ENCODE results near the gene GPR160. TPM values are rescaled to one million over a fixed set of nuclear protein-coding genes. Genes with fewer than 3 reads are reported as not detected.

The GPR160 gene
- total RNA-seq, 6 donors from 2014 or later = 11.5 to 49.7 (median 34.1) TPM

DNA sequence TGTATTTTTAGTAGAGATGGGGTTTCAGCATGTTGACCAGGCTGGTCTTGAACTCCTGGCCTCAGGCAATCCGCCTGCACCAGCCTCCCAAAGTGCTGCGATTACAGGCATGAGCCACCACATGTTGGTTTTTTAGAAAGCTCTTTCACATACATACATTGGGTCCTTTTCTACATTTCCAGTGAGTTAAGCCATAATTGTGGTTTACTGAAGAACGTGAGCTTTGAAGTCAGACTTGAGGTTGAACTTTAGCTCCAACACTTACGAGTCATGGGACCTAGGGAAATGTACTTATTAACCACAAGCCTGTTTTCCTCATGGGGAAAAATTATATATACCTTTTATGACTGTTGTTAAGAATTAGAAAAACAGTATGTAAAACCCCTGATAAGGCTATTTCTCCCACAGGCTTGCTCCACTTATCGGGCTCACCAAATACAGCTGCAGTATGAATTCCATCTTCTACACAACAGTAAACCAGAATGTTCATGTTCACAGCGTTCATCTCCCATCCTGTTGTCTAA is 39.0 kb downstream of the GPR160 start:
- H3K36me3 ChIP-seq = no peaks in the 10 kb centered on the region
- no peak overlapping the region for H3K4me3 ChIP-seq
- TF ChIP-seq POLR2A (IDR thresholded peaks at IDR 0.05) = no peak
- TF ChIP-seq EP300 (IDR thresholded peaks at IDR 0.05) = no peak
- H3K9me3 ChIP-seq = no peaks in the 10 kb centered on the region
- no peak for ATAC-seq (ENCODE audit: low FRiP score in 2 of 2)
- H3K27ac ChIP-seq = no peak overlapping the region
- no peak for DNase-seq
- no peaks in the 10 kb centered on the region for H3K27me3 ChIP-seq
- no peaks in the 10 kb centered on the region for H3K4me1 ChIP-seq
- WGBS, 2 donors = 89 to 91% methylated on average over 6 of the region's 6 CpGs

DNA sequence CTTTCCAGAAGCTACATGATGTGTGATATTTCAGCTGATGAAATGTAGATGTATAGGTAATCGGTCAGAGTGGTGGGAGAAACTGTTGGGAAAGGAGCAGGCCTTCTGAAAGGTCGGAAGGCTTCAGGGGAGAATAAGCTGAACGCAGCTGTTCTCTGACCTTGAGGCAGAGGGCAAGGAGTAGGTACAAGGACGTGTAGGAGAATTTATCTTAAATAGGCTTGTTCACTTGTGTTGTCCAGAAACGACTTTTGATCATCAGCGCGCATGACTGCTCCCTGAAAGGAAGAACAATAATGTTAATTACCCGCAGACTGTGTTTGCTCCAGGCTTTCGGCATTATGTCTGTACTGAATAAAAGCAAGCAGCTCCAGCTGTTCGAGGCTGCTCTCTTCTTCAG is 39.6 kb downstream of the GPR160 start:
- no peak overlapping the region for H3K27ac ChIP-seq
- H3K4me3 ChIP-seq = no peak overlapping the region
- no peak for DNase-seq
- TF ChIP-seq POLR2A (IDR thresholded peaks at IDR 0.05) (no peak), POLR2AphosphoS5 (IDR thresholded peaks at IDR 0.05) (no peak), EP300 (IDR thresholded peaks at IDR 0.05) (no peak)
- TF ChIP-seq, protein P1, sequence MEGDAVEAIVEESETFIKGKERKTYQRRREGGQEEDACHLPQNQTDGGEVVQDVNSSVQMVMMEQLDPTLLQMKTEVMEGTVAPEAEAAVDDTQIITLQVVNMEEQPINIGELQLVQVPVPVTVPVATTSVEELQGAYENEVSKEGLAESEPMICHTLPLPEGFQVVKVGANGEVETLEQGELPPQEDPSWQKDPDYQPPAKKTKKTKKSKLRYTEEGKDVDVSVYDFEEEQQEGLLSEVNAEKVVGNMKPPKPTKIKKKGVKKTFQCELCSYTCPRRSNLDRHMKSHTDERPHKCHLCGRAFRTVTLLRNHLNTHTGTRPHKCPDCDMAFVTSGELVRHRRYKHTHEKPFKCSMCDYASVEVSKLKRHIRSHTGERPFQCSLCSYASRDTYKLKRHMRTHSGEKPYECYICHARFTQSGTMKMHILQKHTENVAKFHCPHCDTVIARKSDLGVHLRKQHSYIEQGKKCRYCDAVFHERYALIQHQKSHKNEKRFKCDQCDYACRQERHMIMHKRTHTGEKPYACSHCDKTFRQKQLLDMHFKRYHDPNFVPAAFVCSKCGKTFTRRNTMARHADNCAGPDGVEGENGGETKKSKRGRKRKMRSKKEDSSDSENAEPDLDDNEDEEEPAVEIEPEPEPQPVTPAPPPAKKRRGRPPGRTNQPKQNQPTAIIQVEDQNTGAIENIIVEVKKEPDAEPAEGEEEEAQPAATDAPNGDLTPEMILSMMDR (IDR thresholded peaks at IDR 0.05) = no peak
- no peaks in the 10 kb centered on the region for H3K4me1 ChIP-seq
- 88 to 90% methylated on average over 10 of the region's 10 CpGs for WGBS, 2 donors
- no peak for ATAC-seq (ENCODE audit: low FRiP score in 2 of 2)
- no peaks in the 10 kb centered on the region for H3K27me3 ChIP-seq
- H3K36me3 ChIP-seq = peaks cover 0 to 1% (median 0%) of the 10 kb centered on the region in 4 donors
- H3K9me3 ChIP-seq = no peaks in the 10 kb centered on the region

DNA sequence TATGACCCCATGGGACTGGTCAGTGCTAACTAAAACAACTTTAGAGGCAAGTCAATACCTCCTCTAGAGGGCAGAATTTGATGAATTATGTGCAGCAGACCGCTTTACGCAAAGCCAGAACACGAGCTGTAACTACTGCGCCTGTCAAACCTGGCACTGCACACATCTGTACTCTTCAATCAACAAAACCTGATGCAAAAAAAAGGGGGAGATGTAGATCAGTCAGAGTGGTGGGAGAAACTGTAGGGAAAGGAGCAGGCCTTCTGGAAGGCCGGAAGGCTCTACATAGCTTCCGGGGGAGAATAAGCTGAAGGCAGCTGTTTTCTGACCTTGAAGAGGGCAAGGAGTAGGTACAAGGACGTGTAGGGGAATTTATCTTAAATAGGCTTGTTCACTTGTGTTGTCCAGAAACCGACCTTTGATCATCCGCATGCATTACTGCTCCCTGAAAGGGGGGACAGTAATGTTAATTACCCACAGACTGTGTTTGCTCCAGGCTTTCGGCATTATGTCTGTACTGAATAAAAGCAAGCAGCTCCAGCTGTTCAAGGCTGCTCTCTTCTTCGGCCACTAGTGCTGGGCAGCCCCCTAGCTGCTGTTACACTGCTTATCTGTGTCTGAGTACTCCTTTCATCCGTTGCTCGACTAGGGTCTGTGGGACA is 41.0 kb downstream of the GPR160 start:
- Histone ChIP-seq H3K4me1 (no peaks in the 10 kb centered on the region), H3K9me3 (no peaks in the 10 kb centered on the region), H3K36me3 (peaks cover 0 to 8% (median 3%) of the 10 kb centered on the region in 4 donors), H3K27me3 (no peaks in the 10 kb centered on the region), H3K27ac (no peak overlapping the region), H3K4me3 (no peak overlapping the region)
- 88 to 89% methylated on average over 13 of the region's 13 CpGs for WGBS, 2 donors
- ATAC-seq (ENCODE audit: low FRiP score in 2 of 2) (no peak), DNase-seq (no peak)
- TF ChIP-seq, protein P1 (IDR thresholded peaks at IDR 0.05) = no peak
- TF ChIP-seq EP300 (IDR thresholded peaks at IDR 0.05) (no peak), POLR2A (IDR thresholded peaks at IDR 0.05) (no peak), POLR2AphosphoS5 (IDR thresholded peaks at IDR 0.05) (no peak)

DNA sequence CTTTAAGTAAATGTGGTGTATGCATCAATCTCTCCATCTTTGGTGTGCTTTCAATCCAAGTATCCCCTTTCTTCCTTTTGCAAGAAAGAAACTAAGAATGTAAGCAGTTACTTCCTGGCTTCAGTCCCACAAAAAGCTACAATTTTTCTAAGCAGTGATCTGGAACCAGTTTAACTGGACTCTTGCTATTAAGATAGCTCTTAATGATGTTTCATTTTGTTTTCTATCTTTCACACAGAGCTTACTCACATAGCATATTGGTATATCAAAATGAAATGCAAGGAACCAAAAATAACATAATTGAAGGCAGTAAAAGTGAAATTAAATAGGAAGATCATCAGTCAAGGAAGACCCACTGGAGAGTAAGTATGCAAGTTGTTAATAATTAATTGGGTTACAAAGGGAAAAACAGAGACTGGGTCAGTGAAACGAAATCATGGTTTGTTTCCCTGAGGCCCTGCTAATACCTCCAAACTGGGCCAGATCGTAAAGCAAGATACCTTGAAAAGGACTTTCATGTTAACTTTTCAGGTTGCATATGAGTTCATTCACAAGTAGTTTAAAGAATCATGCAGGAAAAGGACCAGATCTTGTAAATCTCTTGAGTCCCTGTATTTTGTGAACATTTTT is 41.9 kb downstream of the GPR160 start:
- H3K9me3 ChIP-seq = no peaks in the 10 kb centered on the region
- DNase-seq (no peak), ATAC-seq (ENCODE audit: low FRiP score in 2 of 2) (no peak)
- TF ChIP-seq, protein P1 (IDR thresholded peaks at IDR 0.05) = no peak
- TF ChIP-seq POLR2A (IDR thresholded peaks at IDR 0.05) = no peak
- TF ChIP-seq POLR2AphosphoS5 (IDR thresholded peaks at IDR 0.05) = no peak
- TF ChIP-seq EP300 (IDR thresholded peaks at IDR 0.05) = no peak
- WGBS, 2 donors = 69 to 75% methylated on average over 2 of the region's 2 CpGs
- H3K36me3 ChIP-seq = peaks cover 0 to 17% (median 5%) of the 10 kb centered on the region in 4 donors
- no peaks in the 10 kb centered on the region for H3K4me1 ChIP-seq
- H3K27ac ChIP-seq = no peak overlapping the region
- no peak overlapping the region for H3K4me3 ChIP-seq
- no peaks in the 10 kb centered on the region for H3K27me3 ChIP-seq

DNA sequence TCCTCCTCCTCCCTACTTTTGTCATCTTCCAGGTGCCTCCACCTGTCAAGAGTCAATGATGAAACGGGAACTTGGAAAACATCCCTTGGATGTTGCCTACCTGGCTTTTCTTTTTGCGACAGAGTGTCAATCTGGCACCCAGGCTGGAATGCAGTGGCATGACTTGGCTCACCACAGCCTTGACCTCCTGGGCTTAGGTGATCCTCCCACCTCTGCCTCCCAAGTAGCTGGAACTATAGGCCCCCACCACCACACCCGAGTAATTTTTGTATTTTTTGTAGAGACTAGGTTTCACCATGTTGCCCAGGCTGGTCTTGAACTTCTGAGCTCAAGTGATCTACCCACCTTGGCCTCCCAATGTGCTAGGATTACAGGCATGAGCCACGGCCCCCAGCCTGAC is 42.8 kb downstream of the GPR160 start:
- no peak for DNase-seq
- Histone ChIP-seq H3K9me3 (no peaks in the 10 kb centered on the region), H3K27me3 (no peaks in the 10 kb centered on the region), H3K36me3 (peaks cover 0 to 25% (median 5%) of the 10 kb centered on the region in 4 donors), H3K4me1 (no peaks in the 10 kb centered on the region), H3K27ac (no peak overlapping the region), H3K4me3 (no peak overlapping the region)
- ATAC-seq (ENCODE audit: low FRiP score in 2 of 2) = no peak
- no peak for TF ChIP-seq POLR2A (IDR thresholded peaks at IDR 0.05)
- TF ChIP-seq, protein P1 (IDR thresholded peaks at IDR 0.05) = no peak
- TF ChIP-seq POLR2AphosphoS5 (IDR thresholded peaks at IDR 0.05) = no peak
- TF ChIP-seq EP300 (IDR thresholded peaks at IDR 0.05) = no peak
- 95 to 96% methylated on average over 4 of the region's 4 CpGs for WGBS, 2 donors
